Vagina (tissue), 2 donors: Measurements from ENCODE around the gene KCNIP4.

Experiments
- CTCF ChIP-seq, 3 experiments: fragments of 450-650 bp in 2 of 3; fragments of 200-600 bp in 1 of 3; sonication (generic) in 1 of 3; IDR thresholded peaks; one replicate each; pipeline ENCODE4 v1.5.1; 2017 to 2019; ENCODE audit warnings: antibody characterized with exemption in 3 of 3, mild to moderate bottlenecking in 2 of 3, moderate library complexity in 2 of 3
- POLR2A ChIP-seq, 2 donors: fragments of 450-650 bp; IDR thresholded peaks; one replicate each; pipeline ENCODE4 v1.6.1; 2017; ENCODE audit warnings: antibody characterized with exemption in 2 of 2, mild to moderate bottlenecking in 2 of 2, moderate library complexity in 2 of 2

DNA sequence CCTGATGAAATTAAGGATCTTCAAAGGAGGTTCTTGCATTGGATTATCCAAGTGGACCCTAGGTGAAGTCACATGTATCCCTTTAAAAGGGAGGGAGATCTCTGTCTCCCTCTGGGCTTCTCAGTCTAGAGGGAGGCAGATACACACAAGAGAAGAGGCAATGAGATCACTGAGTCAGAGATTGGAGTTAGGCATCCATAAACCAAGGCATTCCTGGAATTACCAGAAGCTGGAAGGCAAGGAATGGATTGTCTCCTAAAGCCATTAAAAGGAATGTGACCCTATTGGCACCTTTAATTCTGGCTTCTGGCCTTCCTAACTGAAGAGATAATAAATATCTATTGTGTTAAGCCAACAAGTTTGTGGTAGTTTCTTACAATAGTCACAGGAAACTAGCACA lies 865.2 kb downstream of the KCNIP4 start:
- TF ChIP-seq CTCF (IDR thresholded peaks at IDR 0.05) (no peak), POLR2A (IDR thresholded peaks at IDR 0.05) (no peak)
